Breast epithelium (tissue), 4 donors: ENCODE results near the gene RDH16. TPM values are rescaled to one million over a fixed set of nuclear protein-coding genes. Genes with fewer than 3 reads are reported as not detected.
"Not testable (repeated sequence)": the region's sequence is repeated elsewhere in the genome, so short reads cannot be mapped to it uniquely, and the experiment has no call there.

Source experiments
- DNase-seq, 2 donors: peaks; one replicate each; pipeline ENCODE4 v3.0.0-alpha.2; 2019; ENCODE audit warnings: low spot score in 2 of 2
- H3K27ac ChIP-seq, 2 donors: fragments of 200-600 bp; sonication (generic) in 1 of 2; one replicate each; pipeline ENCODE4 v1.5.1; 2016 to 2019; ENCODE audit warnings: mild to moderate bottlenecking in 1 of 2
- H3K27me3 ChIP-seq, 2 donors: fragments of 200-600 bp; sonication (generic) in 1 of 2; one replicate each; pipeline versions ENCODE4 v1.5.1 to v1.6.0; 2017 to 2019; ENCODE audit warnings: control low read depth in 1 of 2, mild to moderate bottlenecking in 1 of 2
- H3K36me3 ChIP-seq: fragments of 200-600 bp; one replicate; pipeline ENCODE4 v1.5.1; 2019
- H3K4me1 ChIP-seq, 2 donors: fragments of 200-600 bp; sonication (generic); one replicate each; pipeline ENCODE4 v1.5.1; 2016 to 2019; ENCODE audit warnings: control low read depth in 1 of 2
- H3K4me3 ChIP-seq, 3 donors: fragments of 200-600 bp; sonication (generic); 1 replicate in 2 of 3; 2 replicates in 1 of 3; pipeline ENCODE4 v1.5.1; 2016 to 2019; ENCODE audit warnings: mild to moderate bottlenecking in 3 of 3, moderate library complexity in 2 of 3
- H3K9me3 ChIP-seq, 2 donors: fragments of 200-600 bp; sonication (generic) in 1 of 2; one replicate each; pipeline ENCODE4 v1.5.1; 2016 to 2019; ENCODE audit warnings: control low read depth in 1 of 2
- POLR2A ChIP-seq: fragments of 450-650 bp; IDR thresholded peaks from one replicate; pipeline ENCODE4 v1.6.1; 2016; ENCODE audit warnings: antibody characterized with exemption, mild to moderate bottlenecking, moderate library complexity
- POLR2AphosphoS5 ChIP-seq, 3 donors: sonication (generic); formaldehyde crosslinking; IDR thresholded peaks; one replicate each; pipeline ENCODE4 v1.6.1; 2017; ENCODE audit warnings: antibody characterized with exemption in 3 of 3
- intact Hi-C: fragments of 100-400 bp; cut with DNase I; formaldehyde crosslinking; loops from one replicate; pipeline ENCODE4 v1.15.1; 2023; ENCODE audit warnings: low total_unique reads
- total RNA-seq, 3 donors: library from RNA; depleted of rRNA; stranded (reverse); fragments of >200 nt; gene quantifications; one replicate each; pipeline ENCODE4 v1.1.0, GENCODE V29; 2016
- TF ChIP-seq, protein P1 (sequence below), 3 donors: fragments of 450-650 bp; IDR thresholded peaks; one replicate each; pipeline ENCODE4 v1.5.1; 2016 to 2017; ENCODE audit warnings: antibody characterized with exemption in 3 of 3, mild to moderate bottlenecking in 3 of 3, moderate library complexity in 3 of 3

The RDH16 gene
- total RNA-seq, 3 donors from 2014 or later, result 0.48 to 1.3 (median 0.59) TPM

DNA sequence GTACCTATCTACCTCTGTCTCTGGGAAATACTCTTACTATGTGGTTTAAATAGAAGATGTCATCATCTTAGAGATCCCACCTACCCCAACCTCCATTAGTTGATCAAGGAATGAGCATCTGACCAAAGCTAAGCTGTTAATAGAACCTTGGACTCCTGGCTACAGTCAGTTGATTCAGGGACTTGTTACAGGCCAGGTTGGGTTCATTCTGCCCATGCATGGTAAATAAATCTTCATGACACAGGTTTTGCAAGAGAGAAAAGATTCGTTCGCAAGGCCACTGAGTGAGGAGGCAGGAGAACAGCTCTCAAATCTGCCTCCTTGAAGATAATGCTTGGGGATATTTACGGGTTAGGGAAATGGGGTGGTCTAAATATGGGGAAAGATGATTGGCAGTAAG, 42.7 kb downstream of the RDH16 start:
- H3K4me3 ChIP-seq, result no peak overlapping the region
- no peak for TF ChIP-seq POLR2AphosphoS5 (IDR thresholded peaks at IDR 0.05)
- TF ChIP-seq POLR2A, result no peak
- TF ChIP-seq, protein P1, sequence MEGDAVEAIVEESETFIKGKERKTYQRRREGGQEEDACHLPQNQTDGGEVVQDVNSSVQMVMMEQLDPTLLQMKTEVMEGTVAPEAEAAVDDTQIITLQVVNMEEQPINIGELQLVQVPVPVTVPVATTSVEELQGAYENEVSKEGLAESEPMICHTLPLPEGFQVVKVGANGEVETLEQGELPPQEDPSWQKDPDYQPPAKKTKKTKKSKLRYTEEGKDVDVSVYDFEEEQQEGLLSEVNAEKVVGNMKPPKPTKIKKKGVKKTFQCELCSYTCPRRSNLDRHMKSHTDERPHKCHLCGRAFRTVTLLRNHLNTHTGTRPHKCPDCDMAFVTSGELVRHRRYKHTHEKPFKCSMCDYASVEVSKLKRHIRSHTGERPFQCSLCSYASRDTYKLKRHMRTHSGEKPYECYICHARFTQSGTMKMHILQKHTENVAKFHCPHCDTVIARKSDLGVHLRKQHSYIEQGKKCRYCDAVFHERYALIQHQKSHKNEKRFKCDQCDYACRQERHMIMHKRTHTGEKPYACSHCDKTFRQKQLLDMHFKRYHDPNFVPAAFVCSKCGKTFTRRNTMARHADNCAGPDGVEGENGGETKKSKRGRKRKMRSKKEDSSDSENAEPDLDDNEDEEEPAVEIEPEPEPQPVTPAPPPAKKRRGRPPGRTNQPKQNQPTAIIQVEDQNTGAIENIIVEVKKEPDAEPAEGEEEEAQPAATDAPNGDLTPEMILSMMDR (IDR thresholded peaks at IDR 0.05), result no peak
- H3K36me3 ChIP-seq, result no peaks in the 10 kb centered on the region
- DNase-seq, result no peak
- no peaks in the 10 kb centered on the region for H3K27me3 ChIP-seq
- intact Hi-C loops, result no loop called here
- H3K4me1 ChIP-seq, result no peaks in the 10 kb centered on the region
- no peak overlapping the region for H3K27ac ChIP-seq
- H3K9me3 ChIP-seq, result peaks cover under 1% of the 10 kb centered on the region in 2 donors

DNA sequence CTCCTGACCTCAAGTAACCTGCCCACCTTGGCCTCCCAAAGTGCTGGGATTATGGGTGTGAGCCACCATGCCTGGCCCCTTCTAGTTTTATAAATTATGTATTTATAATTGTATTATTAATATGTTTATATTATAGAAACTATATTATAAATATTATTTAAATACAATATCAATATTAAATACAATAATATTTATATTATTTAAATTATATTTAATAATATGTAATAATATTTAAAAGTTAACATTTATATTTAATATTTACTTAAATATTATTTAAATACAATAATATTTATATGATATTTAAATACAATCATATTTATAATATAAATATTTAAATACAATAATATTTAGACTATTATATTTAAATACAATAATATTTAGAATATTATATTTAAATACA, 43.2 kb downstream of the RDH16 start:
- intact Hi-C loops, result no loop called here
- Histone ChIP-seq H3K4me3 (no peak overlapping the region), H3K27me3 (no peaks in the 10 kb centered on the region), H3K9me3 (peaks cover 5% of the 10 kb centered on the region in 2 donors), H3K36me3 (no peaks in the 10 kb centered on the region), H3K27ac (no peak overlapping the region), H3K4me1 (no peaks in the 10 kb centered on the region)
- TF ChIP-seq, protein P1 (IDR thresholded peaks at IDR 0.05), result no peak
- TF ChIP-seq POLR2A, result no peak
- TF ChIP-seq POLR2AphosphoS5 (IDR thresholded peaks at IDR 0.05), result no peak
- no peak for DNase-seq

DNA sequence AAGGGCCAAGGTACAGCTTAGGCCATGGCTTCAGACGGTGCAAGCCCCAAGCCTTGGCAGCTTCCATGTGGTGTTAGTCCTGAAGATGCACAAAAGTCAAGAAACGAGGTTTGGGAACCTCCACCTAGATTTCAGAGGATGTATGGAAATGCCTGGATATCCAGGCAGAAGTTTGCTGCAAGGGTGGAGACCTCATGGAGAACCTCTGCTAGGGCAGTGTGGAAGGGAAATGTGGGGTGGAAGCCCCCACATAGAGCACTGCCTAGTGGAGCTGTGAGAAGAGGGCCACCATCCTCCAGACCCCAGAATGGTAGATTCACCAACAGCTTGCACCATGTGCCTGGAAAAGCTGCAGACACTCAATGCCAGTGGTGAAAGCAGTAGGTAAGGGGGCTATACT, 48.0 kb downstream of the RDH16 start:
- H3K36me3 ChIP-seq, H3K4me3 ChIP-seq, H3K27ac ChIP-seq, H3K4me1 ChIP-seq, DNase-seq, H3K27me3 ChIP-seq, intact Hi-C loops: not testable (repeated sequence)
- H3K9me3 ChIP-seq, result peaks cover 9 to 14% of the 10 kb centered on the region in 2 donors

DNA sequence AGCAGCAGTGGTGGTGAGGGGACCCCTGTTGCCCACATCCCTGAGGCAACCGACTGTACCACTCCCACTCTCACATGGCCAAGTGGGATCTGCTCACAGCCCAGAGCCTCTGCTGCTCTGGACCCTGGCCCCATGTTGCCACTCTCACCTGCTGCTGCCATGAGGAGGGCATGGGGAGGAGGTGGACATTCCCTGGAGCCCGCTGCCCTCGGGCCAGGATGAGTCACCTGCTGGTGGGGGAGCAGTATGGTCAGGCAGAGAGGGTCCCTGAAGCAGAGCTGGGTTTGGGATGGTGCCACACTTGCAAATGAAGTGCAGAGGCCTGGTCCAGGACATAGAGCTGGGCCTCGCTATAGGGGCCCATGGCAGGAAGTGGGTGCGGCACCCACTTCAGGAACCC, 49.3 kb downstream of the RDH16 start:
- TF ChIP-seq POLR2A, result no peak
- TF ChIP-seq, protein P1 (IDR thresholded peaks at IDR 0.05), result no peak
- no peak for TF ChIP-seq POLR2AphosphoS5 (IDR thresholded peaks at IDR 0.05)
- Histone ChIP-seq H3K27ac (no peak overlapping the region), H3K4me1 (no peaks in the 10 kb centered on the region), H3K4me3 (no peak overlapping the region), H3K9me3 (peaks cover 17 to 19% of the 10 kb centered on the region in 2 donors), H3K27me3 (no peaks in the 10 kb centered on the region), H3K36me3 (no peaks in the 10 kb centered on the region)
- no peak for DNase-seq
- intact Hi-C loops, result no loop called here

DNA sequence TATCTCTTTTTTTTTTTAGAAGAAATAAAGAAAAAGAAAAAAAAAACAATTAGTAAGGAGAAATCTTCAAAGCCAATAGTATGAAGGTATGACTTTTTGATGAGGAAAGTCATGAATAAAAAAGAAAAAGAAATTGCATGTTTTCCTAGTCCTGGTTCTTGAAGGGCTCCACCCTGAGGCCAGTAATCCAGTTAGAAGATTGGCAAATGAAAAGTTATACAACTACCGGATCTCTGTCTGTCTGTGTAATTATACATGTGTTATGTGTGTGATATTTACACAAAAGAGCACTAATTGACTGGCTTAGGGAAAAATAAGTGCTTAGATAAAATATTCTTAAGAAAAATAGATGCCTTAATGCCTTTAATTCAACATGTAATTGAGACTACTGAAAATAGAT, 51.6 kb downstream of the RDH16 start:
- DNase-seq, result no peak
- H3K27me3 ChIP-seq, result no peaks in the 10 kb centered on the region
- intact Hi-C loops, result no loop called here
- no peak overlapping the region for H3K4me3 ChIP-seq
- no peak for TF ChIP-seq POLR2AphosphoS5 (IDR thresholded peaks at IDR 0.05)
- no peak for TF ChIP-seq POLR2A
- TF ChIP-seq, protein P1 (IDR thresholded peaks at IDR 0.05), result no peak
- H3K4me1 ChIP-seq, result no peaks in the 10 kb centered on the region
- no peak overlapping the region for H3K27ac ChIP-seq
- no peaks in the 10 kb centered on the region for H3K36me3 ChIP-seq
- H3K9me3 ChIP-seq, result peaks cover 31 to 40% of the 10 kb centered on the region in 2 donors

DNA sequence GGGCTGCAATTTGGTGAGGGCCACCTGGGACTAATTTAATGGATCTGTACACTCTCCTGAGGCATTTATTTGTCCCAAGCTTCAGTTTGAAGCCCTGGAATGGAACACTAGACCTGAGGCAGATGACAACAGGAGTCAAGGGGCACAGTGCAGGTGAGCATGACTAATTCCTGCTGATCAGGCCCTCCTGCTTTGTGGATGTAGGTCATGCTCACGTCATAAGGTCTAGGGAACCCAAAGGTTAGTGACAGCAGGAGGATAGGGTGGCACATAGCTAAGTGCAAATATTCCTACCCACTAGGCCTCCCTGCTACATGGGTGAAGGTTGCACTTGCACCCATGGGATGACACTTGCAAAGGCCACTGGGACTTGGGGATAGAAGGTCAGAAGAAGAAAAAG, 54.0 kb downstream of the RDH16 start:
- H3K27ac ChIP-seq, result no peak overlapping the region
- H3K27me3 ChIP-seq, result no peaks in the 10 kb centered on the region
- no peaks in the 10 kb centered on the region for H3K4me1 ChIP-seq
- intact Hi-C loops, result no loop called here
- no peaks in the 10 kb centered on the region for H3K36me3 ChIP-seq
- TF ChIP-seq POLR2A (no peak), POLR2AphosphoS5 (IDR thresholded peaks at IDR 0.05) (no peak)
- TF ChIP-seq, protein P1 (IDR thresholded peaks at IDR 0.05), result no peak
- no peak overlapping the region for H3K4me3 ChIP-seq
- no peak for DNase-seq
- H3K9me3 ChIP-seq, result peaks cover 30 to 46% of the 10 kb centered on the region in 2 donors
